CD4-positive, alpha-beta T cell treated with Interleukin-2 at 100 ng/mL for 4 hours (primary cell): ENCODE results near the gene AREG.
"Not testable (repeated sequence)": the region's sequence is repeated elsewhere in the genome, so short reads cannot be mapped to it uniquely, and the experiment has no call there.

ENCODE experiments used
- DNase-seq: peaks from one replicate; pipeline ENCODE4 v3.0.0-alpha.2; 2020; ENCODE audit warnings: low spot score

The AREG gene

GRCh38 chr4:74444891-74445642, at the start of gene AREG:
AREG (plus strand) TSS chr4:74445136; CDS start chr4:74445346, 210 bp downstream.
- DNase-seq = peak; percentile 87

GRCh38 chr4:74395633-74396032, 49.3 kb upstream of the AREG start:
- DNase-seq = no peak

GRCh38 chr4:74397748-74398426, 47.0 kb upstream of the AREG start:
- peak; percentile 20 for DNase-seq

- not testable (repeated sequence) for DNase-seq
These were observed 45.9 kb upstream of the AREG start for GRCh38 chr4:74398894-74399589.

- no peak for DNase-seq
These were observed 44.5 kb upstream of the AREG start for GRCh38 chr4:74400395-74400794.

- no peak for DNase-seq
These were observed 42.1 kb upstream of the AREG start for GRCh38 chr4:74402692-74403456.

GRCh38 chr4:74407891-74408290, 37.0 kb upstream of the AREG start:
- no peak for DNase-seq

- DNase-seq = no peak
These were observed 36.3 kb upstream of the AREG start for GRCh38 chr4:74408639-74409038.

- no peak for DNase-seq
These were observed 34.7 kb upstream of the AREG start for GRCh38 chr4:74410272-74410671.

GRCh38 chr4:74412225-74412624, 32.7 kb upstream of the AREG start:
- no peak for DNase-seq

GRCh38 chr4:74413265-74413664, 31.7 kb upstream of the AREG start:
- DNase-seq = no peak

- no peak for DNase-seq
These were observed 30.7 kb upstream of the AREG start for GRCh38 chr4:74414149-74414809.

- DNase-seq = no peak
These were observed 29.2 kb upstream of the AREG start for GRCh38 chr4:74415602-74416300.

- DNase-seq = no peak
These were observed 26.8 kb upstream of the AREG start for GRCh38 chr4:74418063-74418670.

GRCh38 chr4:74420863-74421262, 24.1 kb upstream of the AREG start:
- no peak for DNase-seq

GRCh38 chr4:74423104-74423503, 21.8 kb upstream of the AREG start:
- DNase-seq = no peak

- DNase-seq = no peak
These were observed 20.8 kb upstream of the AREG start for GRCh38 chr4:74424111-74424510.

- no peak for DNase-seq
These were observed 18.8 kb upstream of the AREG start for GRCh38 chr4:74426101-74426500.

GRCh38 chr4:74428276-74428675, 16.7 kb upstream of the AREG start:
- DNase-seq = no peak

- no peak for DNase-seq
These were observed 13.7 kb upstream of the AREG start for GRCh38 chr4:74431113-74431826.
